ENCODE data around the gene ERCC4. TPM values are rescaled to one million over a fixed set of nuclear protein-coding genes. Genes with fewer than 3 reads are reported as not detected.

ERCC4 gene
- total RNA-seq, 1 donor from 2014 or later: 7.2 TPM

DNA sequence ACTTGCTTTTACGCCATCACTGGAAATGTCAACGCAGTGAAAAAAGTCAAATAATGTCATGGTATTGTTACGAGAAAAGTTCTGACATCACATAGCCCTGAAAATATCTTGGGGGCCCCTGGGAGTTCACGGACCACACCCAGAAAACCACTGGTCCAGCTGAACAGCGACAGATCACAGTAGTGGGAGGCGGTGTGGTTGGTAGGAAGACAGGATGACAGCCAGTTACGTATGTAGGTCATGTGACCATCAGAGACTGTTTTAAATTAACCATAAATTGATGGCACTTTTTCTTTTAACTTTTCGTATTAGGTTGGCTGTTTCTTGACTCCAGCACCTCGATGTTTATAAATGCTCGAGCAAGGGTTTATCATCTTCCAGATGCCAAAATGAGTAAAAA, 11.9 kb downstream of the ERCC4 start:
- DNase-seq (ENCODE audit: low read depth): no peak
- no peak overlapping the region for H3K4me3 ChIP-seq (ENCODE audit: low read depth, low read length)
- TF ChIP-seq, protein P1, sequence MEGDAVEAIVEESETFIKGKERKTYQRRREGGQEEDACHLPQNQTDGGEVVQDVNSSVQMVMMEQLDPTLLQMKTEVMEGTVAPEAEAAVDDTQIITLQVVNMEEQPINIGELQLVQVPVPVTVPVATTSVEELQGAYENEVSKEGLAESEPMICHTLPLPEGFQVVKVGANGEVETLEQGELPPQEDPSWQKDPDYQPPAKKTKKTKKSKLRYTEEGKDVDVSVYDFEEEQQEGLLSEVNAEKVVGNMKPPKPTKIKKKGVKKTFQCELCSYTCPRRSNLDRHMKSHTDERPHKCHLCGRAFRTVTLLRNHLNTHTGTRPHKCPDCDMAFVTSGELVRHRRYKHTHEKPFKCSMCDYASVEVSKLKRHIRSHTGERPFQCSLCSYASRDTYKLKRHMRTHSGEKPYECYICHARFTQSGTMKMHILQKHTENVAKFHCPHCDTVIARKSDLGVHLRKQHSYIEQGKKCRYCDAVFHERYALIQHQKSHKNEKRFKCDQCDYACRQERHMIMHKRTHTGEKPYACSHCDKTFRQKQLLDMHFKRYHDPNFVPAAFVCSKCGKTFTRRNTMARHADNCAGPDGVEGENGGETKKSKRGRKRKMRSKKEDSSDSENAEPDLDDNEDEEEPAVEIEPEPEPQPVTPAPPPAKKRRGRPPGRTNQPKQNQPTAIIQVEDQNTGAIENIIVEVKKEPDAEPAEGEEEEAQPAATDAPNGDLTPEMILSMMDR (IDR thresholded peaks at IDR 0.05; ENCODE audit: insufficient read depth, low read length, poor library complexity, severe bottlenecking): no peak
- H3K36me3 ChIP-seq (ENCODE audit: control insufficient read depth, insufficient read depth, low read length): no peaks in the 10 kb centered on the region
- no peaks in the 10 kb centered on the region for H3K27me3 ChIP-seq (ENCODE audit: control insufficient read depth, insufficient read depth, low read length)

- H3K27me3 ChIP-seq (ENCODE audit: control insufficient read depth, insufficient read depth, low read length): no peaks in the 10 kb centered on the region
- H3K36me3 ChIP-seq (ENCODE audit: control insufficient read depth, insufficient read depth, low read length): no peaks in the 10 kb centered on the region
- H3K4me3 ChIP-seq (ENCODE audit: low read depth, low read length): no peak overlapping the region
- TF ChIP-seq, protein P1 (IDR thresholded peaks at IDR 0.05; ENCODE audit: insufficient read depth, low read length, poor library complexity, severe bottlenecking): peak; percentile 59
- DNase-seq (ENCODE audit: low read depth): no peak
Measured at GRCh38 chr16:13935408-13935807, 15.5 kb downstream of the ERCC4 start.

- Histone ChIP-seq H3K4me3 (ENCODE audit: low read depth, low read length) (no peak overlapping the region), H3K36me3 (ENCODE audit: control insufficient read depth, insufficient read depth, low read length) (no peaks in the 10 kb centered on the region), H3K27me3 (ENCODE audit: control insufficient read depth, insufficient read depth, low read length) (no peaks in the 10 kb centered on the region)
- TF ChIP-seq, protein P1 (IDR thresholded peaks at IDR 0.05; ENCODE audit: insufficient read depth, low read length, poor library complexity, severe bottlenecking): no peak
- DNase-seq (ENCODE audit: low read depth): no peak
Measured at GRCh38 chr16:13936155-13936554, 16.2 kb downstream of the ERCC4 start.

- DNase-seq (ENCODE audit: low read depth): no peak
- no peaks in the 10 kb centered on the region for H3K36me3 ChIP-seq (ENCODE audit: control insufficient read depth, insufficient read depth, low read length)
Measured at GRCh38 chr16:13936596-13937081, 16.7 kb downstream of the ERCC4 start.

DNA sequence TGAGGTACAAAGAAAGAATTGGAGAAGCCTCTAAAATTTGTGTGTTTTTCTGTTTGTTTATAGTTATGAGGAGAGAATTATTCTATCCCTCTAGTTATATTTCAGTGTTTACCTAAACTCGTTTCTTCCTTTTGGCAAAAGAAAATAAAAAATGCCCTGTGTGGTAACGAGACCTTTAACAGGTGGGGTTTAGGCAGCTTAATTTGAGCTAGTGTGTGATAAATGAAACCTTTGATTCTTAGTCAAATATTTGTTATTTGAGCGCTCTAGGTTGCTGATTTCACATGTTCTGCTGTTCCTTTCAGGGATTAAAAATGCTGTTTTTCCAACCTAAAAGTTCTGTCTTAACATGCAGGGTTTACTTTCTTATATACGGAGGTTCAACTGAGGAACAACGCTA, 17.5 kb downstream of the ERCC4 start:
- no peak for DNase-seq (ENCODE audit: low read depth)
- Histone ChIP-seq H3K27me3 (ENCODE audit: control insufficient read depth, insufficient read depth, low read length) (no peaks in the 10 kb centered on the region), H3K4me3 (ENCODE audit: low read depth, low read length) (no peak overlapping the region), H3K36me3 (ENCODE audit: control insufficient read depth, insufficient read depth, low read length) (no peaks in the 10 kb centered on the region)
- TF ChIP-seq, protein P1 (IDR thresholded peaks at IDR 0.05; ENCODE audit: insufficient read depth, low read length, poor library complexity, severe bottlenecking): no peak

More at GRCh38 chr16:13936596-13937081, 16.7 kb downstream of the ERCC4 start:
- TF ChIP-seq, protein P1 (IDR thresholded peaks at IDR 0.05; ENCODE audit: insufficient read depth, low read length, poor library complexity, severe bottlenecking): no peak
- no peak overlapping the region for H3K4me3 ChIP-seq (ENCODE audit: low read depth, low read length)
- H3K27me3 ChIP-seq (ENCODE audit: control insufficient read depth, insufficient read depth, low read length): no peaks in the 10 kb centered on the region

DNA sequence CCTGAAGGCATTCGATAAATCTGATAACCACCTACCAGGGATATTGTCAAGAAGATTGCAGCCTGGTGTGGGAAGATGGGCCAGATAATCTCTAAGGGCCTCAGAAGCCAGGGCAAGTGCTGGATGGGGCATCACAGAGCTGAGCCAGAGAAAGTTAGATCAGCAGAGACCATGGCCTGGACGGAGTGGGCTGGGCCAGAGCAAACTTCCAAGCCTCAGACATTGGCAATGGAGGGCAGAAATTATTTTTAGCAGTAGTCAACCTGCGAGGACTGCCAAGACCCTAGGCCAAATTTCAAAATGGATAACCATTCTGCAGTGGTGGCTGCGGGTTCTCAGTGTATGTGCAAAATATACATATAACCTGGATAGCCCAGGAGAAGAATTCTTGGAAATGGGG, 18.5 kb downstream of the ERCC4 start:
- Histone ChIP-seq H3K4me3 (ENCODE audit: low read depth, low read length) (no peak overlapping the region), H3K27me3 (ENCODE audit: control insufficient read depth, insufficient read depth, low read length) (no peaks in the 10 kb centered on the region), H3K36me3 (ENCODE audit: control insufficient read depth, insufficient read depth, low read length) (no peaks in the 10 kb centered on the region)
- TF ChIP-seq, protein P1 (IDR thresholded peaks at IDR 0.05; ENCODE audit: insufficient read depth, low read length, poor library complexity, severe bottlenecking): no peak
- no peak for DNase-seq (ENCODE audit: low read depth)

Data from kidney epithelial cell (primary cell).